ENCODE data around the gene MICAL1.

The MICAL1 gene

GRCh38 chr6:109453156-109453555 lies 2.4 kb downstream of the MICAL1 start:
- Mint-ChIP-seq H3K9me3 (no peaks in the 10 kb centered on the region), H3K27me3 (no peaks in the 10 kb centered on the region), H3K36me3 (ENCODE audit: low read depth) (peaks cover 12% of the 10 kb centered on the region), H3K27ac (no peak overlapping the region), H3K4me1 (ENCODE audit: low read depth) (peaks cover 66% of the 10 kb centered on the region), H3K4me3 (no peak overlapping the region)

- Mint-ChIP-seq H3K27me3 (no peaks in the 10 kb centered on the region), H3K4me3 (no peak overlapping the region), H3K4me1 (ENCODE audit: low read depth) (peaks cover 57% of the 10 kb centered on the region), H3K27ac (no peak overlapping the region), H3K9me3 (no peaks in the 10 kb centered on the region), H3K36me3 (ENCODE audit: low read depth) (peaks cover 12% of the 10 kb centered on the region)
Measured at GRCh38 chr6:109452181-109452580, 3.4 kb downstream of the MICAL1 start.

- Mint-ChIP-seq H3K27me3 (no peaks in the 10 kb centered on the region), H3K36me3 (ENCODE audit: low read depth) (peaks cover 16% of the 10 kb centered on the region), H3K27ac (no peak overlapping the region), H3K4me3 (no peak overlapping the region), H3K4me1 (ENCODE audit: low read depth) (peaks cover 51% of the 10 kb centered on the region), H3K9me3 (no peaks in the 10 kb centered on the region)
Measured at GRCh38 chr6:109451376-109451775, 4.2 kb downstream of the MICAL1 start.

GRCh38 chr6:109450801-109451200 lies 4.8 kb downstream of the MICAL1 start:
- Mint-ChIP-seq H3K9me3 (no peaks in the 10 kb centered on the region), H3K4me1 (ENCODE audit: low read depth) (peaks cover 50% of the 10 kb centered on the region), H3K4me3 (no peak overlapping the region), H3K36me3 (ENCODE audit: low read depth) (peaks cover 20% of the 10 kb centered on the region), H3K27ac (peak overlapping the region; percentile 26), H3K27me3 (no peaks in the 10 kb centered on the region)

GRCh38 chr6:109449795-109450673 lies 5.5 kb downstream of the MICAL1 start:
- peaks cover 50% of the 10 kb centered on the region for H3K4me1 Mint-ChIP-seq (ENCODE audit: low read depth)
- H3K4me3 Mint-ChIP-seq = peak overlapping the region; percentile 3
- peaks cover 27% of the 10 kb centered on the region for H3K36me3 Mint-ChIP-seq (ENCODE audit: low read depth)
- peak overlapping the region; percentile 27 for H3K27ac Mint-ChIP-seq
- H3K9me3 Mint-ChIP-seq = no peaks in the 10 kb centered on the region
- H3K27me3 Mint-ChIP-seq = no peaks in the 10 kb centered on the region

- H3K27ac Mint-ChIP-seq = no peak overlapping the region
- H3K4me3 Mint-ChIP-seq = no peak overlapping the region
- no peaks in the 10 kb centered on the region for H3K27me3 Mint-ChIP-seq
- peaks cover 27% of the 10 kb centered on the region for H3K36me3 Mint-ChIP-seq (ENCODE audit: low read depth)
- H3K9me3 Mint-ChIP-seq = no peaks in the 10 kb centered on the region
- H3K4me1 Mint-ChIP-seq (ENCODE audit: low read depth) = peaks cover 45% of the 10 kb centered on the region
Measured at GRCh38 chr6:109449064-109449794, 6.3 kb downstream of the MICAL1 start.

- H3K4me1 Mint-ChIP-seq (ENCODE audit: low read depth) = peaks cover 38% of the 10 kb centered on the region
- H3K27me3 Mint-ChIP-seq = no peaks in the 10 kb centered on the region
- no peaks in the 10 kb centered on the region for H3K9me3 Mint-ChIP-seq
- no peak overlapping the region for H3K4me3 Mint-ChIP-seq
- peaks cover 27% of the 10 kb centered on the region for H3K36me3 Mint-ChIP-seq (ENCODE audit: low read depth)
- no peak overlapping the region for H3K27ac Mint-ChIP-seq
Measured at GRCh38 chr6:109448615-109449014, 7.0 kb downstream of the MICAL1 start.

- Mint-ChIP-seq H3K9me3 (no peaks in the 10 kb centered on the region), H3K27me3 (no peaks in the 10 kb centered on the region), H3K4me3 (no peak overlapping the region), H3K4me1 (ENCODE audit: low read depth) (peaks cover 38% of the 10 kb centered on the region), H3K27ac (no peak overlapping the region), H3K36me3 (ENCODE audit: low read depth) (peaks cover 32% of the 10 kb centered on the region)
Measured at GRCh38 chr6:109447878-109448555, 7.6 kb downstream of the MICAL1 start.

GRCh38 chr6:109447087-109447486 lies 8.5 kb downstream of the MICAL1 start:
- Mint-ChIP-seq H3K9me3 (no peaks in the 10 kb centered on the region), H3K4me1 (ENCODE audit: low read depth) (peaks cover 41% of the 10 kb centered on the region), H3K27me3 (no peaks in the 10 kb centered on the region), H3K36me3 (ENCODE audit: low read depth) (peaks cover 41% of the 10 kb centered on the region), H3K27ac (no peak overlapping the region), H3K4me3 (no peak overlapping the region)

- Mint-ChIP-seq H3K27me3 (no peaks in the 10 kb centered on the region), H3K9me3 (no peaks in the 10 kb centered on the region)
Measured at GRCh38 chr6:109446541-109446940, 9.0 kb downstream of the MICAL1 start.

GRCh38 chr6:109446072-109446471 lies 9.5 kb downstream of the MICAL1 start:
- peaks cover 45% of the 10 kb centered on the region for H3K4me1 Mint-ChIP-seq (ENCODE audit: low read depth)
- peaks cover 37% of the 10 kb centered on the region for H3K36me3 Mint-ChIP-seq (ENCODE audit: low read depth)
- H3K9me3 Mint-ChIP-seq = no peaks in the 10 kb centered on the region
- H3K4me3 Mint-ChIP-seq = no peak overlapping the region
- H3K27ac Mint-ChIP-seq = no peak overlapping the region
- H3K27me3 Mint-ChIP-seq = no peaks in the 10 kb centered on the region

More at GRCh38 chr6:109446541-109446940, 9.0 kb downstream of the MICAL1 start:
- H3K4me1 Mint-ChIP-seq (ENCODE audit: low read depth) = peaks cover 42% of the 10 kb centered on the region
- H3K36me3 Mint-ChIP-seq (ENCODE audit: low read depth) = peaks cover 38% of the 10 kb centered on the region
- H3K27ac Mint-ChIP-seq = no peak overlapping the region
- H3K4me3 Mint-ChIP-seq = no peak overlapping the region

GRCh38 chr6:109445382-109445781 lies 10.2 kb downstream of the MICAL1 start:
- H3K4me1 Mint-ChIP-seq (ENCODE audit: low read depth) = peaks cover 40% of the 10 kb centered on the region
- no peak overlapping the region for H3K27ac Mint-ChIP-seq
- no peaks in the 10 kb centered on the region for H3K9me3 Mint-ChIP-seq
- peaks cover 32% of the 10 kb centered on the region for H3K36me3 Mint-ChIP-seq (ENCODE audit: low read depth)
- no peak overlapping the region for H3K4me3 Mint-ChIP-seq
- H3K27me3 Mint-ChIP-seq = no peaks in the 10 kb centered on the region

- H3K4me1 Mint-ChIP-seq (ENCODE audit: low read depth) = peaks cover 32% of the 10 kb centered on the region
- peaks cover 32% of the 10 kb centered on the region for H3K36me3 Mint-ChIP-seq (ENCODE audit: low read depth)
- H3K27ac Mint-ChIP-seq = no peak overlapping the region
- H3K9me3 Mint-ChIP-seq = no peaks in the 10 kb centered on the region
- no peaks in the 10 kb centered on the region for H3K27me3 Mint-ChIP-seq
- H3K4me3 Mint-ChIP-seq = no peak overlapping the region
Measured at GRCh38 chr6:109443425-109443950, 12.1 kb downstream of the MICAL1 start.

- Mint-ChIP-seq H3K4me1 (ENCODE audit: low read depth) (peaks cover 32% of the 10 kb centered on the region), H3K9me3 (no peaks in the 10 kb centered on the region), H3K27me3 (no peaks in the 10 kb centered on the region), H3K4me3 (peak overlapping the region; percentile 93), H3K36me3 (ENCODE audit: low read depth) (peaks cover 32% of the 10 kb centered on the region), H3K27ac (no peak overlapping the region)
Measured at GRCh38 chr6:109442393-109442924, 13.1 kb downstream of the MICAL1 start.
